Stimulated activated effector memory CD8-positive, alpha-beta T cell treated with anti-CD3 and anti-CD28 coated beads, Interleukin-12 subunit alpha, Interleukin-12 subunit beta, amount 100 ng/mL, for 72 hours (primary cell): ENCODE measurements around the gene CNIH1.
"Not testable (repeated sequence)": the region's sequence is repeated elsewhere in the genome, so short reads cannot be mapped to it uniquely, and the experiment has no call there.

Source experiments
- ATAC-seq: fragments of 150-1000 bp; cut with Tn5 transposase; 2 replicates; pipeline ENCODE4 v1.10.0; 2021
- DNase-seq, 2 donors: peaks; one replicate each; pipeline ENCODE4 v3.0.0; 2021 to 2022; ENCODE audit warnings: low spot score in 2 of 2
- H3K27ac Mint-ChIP-seq: one replicate; pipeline ENCODE4 v1.8.0; 2022; ENCODE audit warnings: mild to moderate bottlenecking, mixed read lengths
- H3K36me3 Mint-ChIP-seq: one replicate; pipeline ENCODE4 v1.8.0; 2022; ENCODE audit warnings: mild to moderate bottlenecking, mixed read lengths
- H3K4me1 Mint-ChIP-seq: one replicate; pipeline ENCODE4 v1.8.0; 2022; ENCODE audit warnings: mixed read lengths
- H3K4me3 Mint-ChIP-seq: one replicate; pipeline ENCODE4 v1.8.0; 2022; ENCODE audit warnings: mild to moderate bottlenecking, mixed read lengths
- H3K9me3 Mint-ChIP-seq: one replicate; pipeline ENCODE4 v1.8.0; 2022; ENCODE audit warnings: mixed read lengths

CNIH1 gene

DNA sequence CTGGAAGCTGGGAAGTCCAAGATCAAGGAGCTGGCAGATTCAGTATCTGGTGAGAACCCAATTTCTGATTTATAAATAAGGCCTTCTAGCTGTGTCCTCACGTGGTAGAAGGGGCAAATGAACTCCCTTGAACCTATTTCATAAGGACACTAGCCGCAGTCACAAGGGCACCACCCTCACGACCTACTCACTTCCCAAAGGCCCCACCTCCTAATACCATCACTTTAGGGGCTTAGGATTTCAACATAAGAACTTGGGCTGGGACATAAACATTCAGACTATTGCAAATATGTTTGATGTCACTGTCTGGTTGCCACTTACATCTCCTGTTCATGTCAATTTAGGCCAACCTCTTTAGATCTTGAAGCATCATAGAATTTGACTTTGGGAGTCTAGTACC is 10.8 kb upstream of the CNIH1 start:
- no peak for DNase-seq
- H3K36me3 Mint-ChIP-seq = no peaks in the 10 kb centered on the region
- ATAC-seq = no peak
- no peak overlapping the region for H3K4me3 Mint-ChIP-seq
- H3K9me3 Mint-ChIP-seq = no peaks in the 10 kb centered on the region
- H3K4me1 Mint-ChIP-seq = peaks cover 6% of the 10 kb centered on the region
- H3K27ac Mint-ChIP-seq = no peak overlapping the region

DNA sequence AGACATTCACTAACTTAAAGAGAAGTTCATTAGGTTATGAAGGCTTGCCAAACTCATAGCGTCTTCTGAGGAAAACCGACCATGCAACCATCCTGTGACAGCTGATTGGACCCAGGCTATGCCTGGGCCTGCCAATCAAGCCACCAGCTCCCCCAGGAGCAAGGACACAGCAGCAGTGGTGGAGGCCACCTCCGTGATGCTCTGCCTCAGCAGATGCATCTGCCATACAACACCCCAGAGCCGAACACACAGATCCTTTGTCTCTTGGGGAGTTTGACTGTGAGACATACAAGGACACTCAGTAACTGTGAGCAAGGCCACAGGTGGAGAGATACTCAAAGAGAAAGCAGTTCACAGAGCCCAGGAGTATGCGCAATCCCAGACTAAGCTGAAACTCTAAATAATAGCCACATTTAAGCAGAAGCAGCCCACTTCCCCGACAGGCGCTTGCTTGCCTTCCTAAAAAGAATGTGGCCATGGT is 10.0 kb upstream of the CNIH1 start:
- no peak for ATAC-seq
- Mint-ChIP-seq H3K27ac (no peak overlapping the region), H3K4me1 (peaks cover 6% of the 10 kb centered on the region), H3K9me3 (no peaks in the 10 kb centered on the region), H3K4me3 (no peak overlapping the region), H3K36me3 (no peaks in the 10 kb centered on the region)
- DNase-seq = no peak

DNA sequence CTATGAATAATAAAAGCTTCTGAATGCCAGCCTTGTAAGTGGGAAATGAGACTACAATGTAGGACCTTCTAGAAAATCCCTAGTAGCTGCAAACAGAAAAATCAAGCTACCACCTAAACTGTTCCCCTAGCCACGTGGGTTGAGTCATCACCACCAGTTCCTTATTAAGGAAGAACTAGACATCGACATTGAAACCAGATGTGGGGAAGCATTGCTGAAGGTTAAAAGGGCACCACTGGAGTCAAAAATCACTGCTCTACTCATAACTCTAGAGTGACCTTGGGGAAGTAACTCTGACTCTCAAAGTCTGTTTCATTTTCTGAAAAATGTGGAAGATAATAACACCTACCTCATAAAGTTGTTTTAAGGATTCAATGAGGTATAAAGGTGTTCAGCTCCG is 9.4 kb upstream of the CNIH1 start:
- no peak for DNase-seq

DNA sequence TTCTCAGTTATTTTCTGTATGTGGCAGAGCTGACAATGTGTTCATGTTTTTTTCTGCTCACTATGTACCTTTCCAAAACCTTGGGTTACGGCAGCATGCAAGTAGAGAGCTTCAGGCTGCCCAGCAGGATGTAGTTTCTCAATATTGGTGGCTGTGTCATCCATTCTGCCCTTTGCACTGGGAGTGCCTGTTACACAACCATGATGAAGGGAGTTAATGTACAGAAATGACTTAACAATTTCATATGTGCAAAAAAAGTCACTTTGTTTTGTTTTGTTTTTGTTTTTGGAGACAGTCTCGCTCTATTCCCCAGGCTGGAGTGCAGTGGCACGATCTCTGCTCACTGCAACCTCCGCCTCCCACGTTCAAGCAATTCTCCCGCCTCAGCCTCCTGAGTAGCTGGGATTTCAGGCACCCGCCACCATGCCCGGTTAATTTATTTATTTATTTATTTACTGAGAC is 6.1 kb upstream of the CNIH1 start:
- ATAC-seq (no peak), DNase-seq (no peak)
- Mint-ChIP-seq H3K4me3 (no peak overlapping the region), H3K36me3 (no peaks in the 10 kb centered on the region), H3K9me3 (no peaks in the 10 kb centered on the region), H3K4me1 (peaks cover 6% of the 10 kb centered on the region), H3K27ac (no peak overlapping the region)

More for the DNA sequence above, 9.4 kb upstream of the CNIH1 start:
- peaks cover 6% of the 10 kb centered on the region for H3K4me1 Mint-ChIP-seq
- H3K27ac Mint-ChIP-seq = no peak overlapping the region
- no peak overlapping the region for H3K4me3 Mint-ChIP-seq
- peak; percentile 66 for ATAC-seq
- H3K9me3 Mint-ChIP-seq = no peaks in the 10 kb centered on the region
- no peaks in the 10 kb centered on the region for H3K36me3 Mint-ChIP-seq

DNA sequence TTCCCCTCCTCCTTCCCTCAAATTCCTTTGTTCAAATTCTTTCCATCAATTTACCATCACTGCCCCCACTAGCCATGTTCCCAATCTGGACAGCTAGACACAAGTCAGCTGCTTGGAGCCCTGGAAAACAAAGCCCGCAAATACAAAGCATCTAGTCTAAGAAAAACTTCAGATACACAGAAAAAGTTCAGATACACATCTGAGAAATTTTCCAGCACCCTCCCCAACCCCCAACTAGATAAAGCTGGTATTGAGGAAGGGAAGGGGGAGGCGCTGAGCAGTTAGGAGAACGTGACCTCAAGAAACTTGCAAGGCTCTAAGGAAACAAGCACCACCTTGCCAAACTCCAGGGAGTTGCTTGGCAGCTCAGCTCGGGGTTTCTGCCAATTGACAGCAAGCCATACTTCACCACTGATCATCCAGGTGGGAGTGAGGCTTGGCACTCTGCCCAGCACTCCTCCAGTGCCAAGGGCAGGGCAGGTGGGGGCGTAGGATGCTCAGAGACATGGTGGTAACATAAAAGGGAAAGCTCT is 5.1 kb upstream of the CNIH1 start:
- Mint-ChIP-seq H3K4me3 (no peak overlapping the region), H3K27ac (no peak overlapping the region), H3K4me1 (peaks cover 15% of the 10 kb centered on the region), H3K9me3 (no peaks in the 10 kb centered on the region), H3K36me3 (peaks cover 5% of the 10 kb centered on the region)
- DNase-seq = no peak
- ATAC-seq = no peak

DNA sequence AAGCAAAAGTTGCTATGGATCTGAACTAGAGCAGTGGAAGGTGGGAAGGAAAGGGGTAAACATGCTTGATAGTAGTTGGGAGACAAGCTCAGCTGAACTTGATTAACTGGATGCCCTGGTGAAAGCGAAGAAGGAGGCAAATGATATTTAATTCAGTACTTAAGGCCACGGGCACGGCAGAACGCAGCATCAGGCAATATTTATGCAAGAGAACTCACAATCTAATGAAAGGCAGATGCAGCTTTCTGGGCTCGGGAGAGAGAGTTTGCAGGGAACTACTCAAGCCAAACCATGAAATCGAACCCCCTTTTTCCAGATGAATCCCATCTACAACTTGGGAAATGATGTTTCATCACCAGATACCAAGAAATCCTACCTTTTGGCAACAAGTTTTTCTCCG is 3.5 kb upstream of the CNIH1 start:
- Mint-ChIP-seq H3K4me3 (no peak overlapping the region), H3K27ac (no peak overlapping the region), H3K36me3 (peaks cover 10% of the 10 kb centered on the region), H3K9me3 (no peaks in the 10 kb centered on the region), H3K4me1 (peaks cover 18% of the 10 kb centered on the region)
- ATAC-seq (no peak), DNase-seq (no peak)

DNA sequence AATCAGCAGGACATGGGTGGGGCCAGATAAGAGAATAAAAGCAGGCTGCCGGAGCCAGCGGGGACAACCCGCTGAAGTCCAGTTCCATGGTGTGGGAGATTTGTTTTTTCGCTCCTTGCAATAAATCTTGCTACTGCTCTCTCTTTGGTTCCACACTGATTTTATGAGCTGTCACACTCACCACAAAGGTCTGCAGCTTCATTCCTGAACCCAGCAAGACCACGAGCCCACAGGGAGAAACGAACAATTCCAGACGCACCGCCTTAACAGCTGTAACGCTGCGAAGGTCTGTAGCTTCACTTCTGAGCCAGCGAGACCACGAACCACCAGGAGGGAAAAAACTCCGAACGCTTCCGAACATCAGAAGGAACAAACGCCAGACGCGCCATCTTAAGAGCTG is 2.8 kb upstream of the CNIH1 start:
- H3K36me3 Mint-ChIP-seq = peaks cover 17% of the 10 kb centered on the region
- no peak overlapping the region for H3K4me3 Mint-ChIP-seq
- no peak for DNase-seq
- peaks cover 25% of the 10 kb centered on the region for H3K4me1 Mint-ChIP-seq
- no peaks in the 10 kb centered on the region for H3K9me3 Mint-ChIP-seq
- no peak overlapping the region for H3K27ac Mint-ChIP-seq
- ATAC-seq = no peak

DNA sequence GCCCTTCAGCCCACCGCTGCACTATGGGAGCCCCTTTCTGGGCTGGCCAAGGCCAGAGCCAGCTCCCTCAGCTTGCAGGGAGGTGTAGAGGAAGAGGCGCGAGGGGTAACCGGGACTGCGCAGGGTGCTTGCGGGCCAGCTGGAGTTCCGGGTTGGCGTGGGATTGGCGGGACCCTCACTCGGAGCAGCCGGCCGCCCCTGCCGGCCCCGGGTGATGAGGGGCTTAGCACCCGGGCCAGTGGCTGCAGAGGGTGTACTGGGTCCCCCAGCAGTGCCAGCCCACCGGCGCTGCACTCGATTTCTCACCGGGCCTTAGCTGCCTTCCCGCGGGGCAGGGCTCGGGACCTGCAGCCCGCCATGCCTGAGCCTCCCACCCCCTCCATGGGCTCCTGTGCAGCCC is 1.8 kb upstream of the CNIH1 start:
- not testable (repeated sequence) for ATAC-seq
- H3K36me3 Mint-ChIP-seq = peaks cover 21% of the 10 kb centered on the region

DNA sequence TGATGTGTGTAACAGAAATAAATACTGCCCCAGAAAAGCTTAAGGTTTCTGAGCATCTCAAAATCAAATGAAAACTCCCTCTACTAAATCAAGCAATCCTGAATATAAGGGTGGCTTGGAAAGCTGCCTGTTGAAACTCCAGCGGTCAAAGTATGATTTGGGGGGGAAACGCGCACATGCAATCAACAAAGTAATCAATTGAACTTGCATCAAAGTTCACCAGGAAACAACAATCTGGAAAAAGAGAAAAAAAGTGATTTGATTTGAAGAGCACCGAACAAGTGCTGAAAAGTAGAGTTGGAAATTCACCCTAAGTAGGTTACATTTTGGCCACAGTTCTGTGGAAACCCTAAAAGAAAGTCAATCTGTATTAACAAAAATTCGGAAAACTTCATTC is 700 bp downstream of the CNIH1 start:
- DNase-seq (no peak), ATAC-seq (no peak)
- Mint-ChIP-seq H3K27ac (peak overlapping the region; percentile 87), H3K4me1 (peaks cover 48% of the 10 kb centered on the region), H3K9me3 (no peaks in the 10 kb centered on the region), H3K36me3 (peaks cover 35% of the 10 kb centered on the region), H3K4me3 (peak overlapping the region; percentile 73)

More for the DNA sequence above, 1.8 kb upstream of the CNIH1 start:
- not testable (repeated sequence) for H3K4me3 Mint-ChIP-seq, DNase-seq, H3K27ac Mint-ChIP-seq, H3K9me3 Mint-ChIP-seq
- peaks cover 29% of the 10 kb centered on the region for H3K4me1 Mint-ChIP-seq

DNA sequence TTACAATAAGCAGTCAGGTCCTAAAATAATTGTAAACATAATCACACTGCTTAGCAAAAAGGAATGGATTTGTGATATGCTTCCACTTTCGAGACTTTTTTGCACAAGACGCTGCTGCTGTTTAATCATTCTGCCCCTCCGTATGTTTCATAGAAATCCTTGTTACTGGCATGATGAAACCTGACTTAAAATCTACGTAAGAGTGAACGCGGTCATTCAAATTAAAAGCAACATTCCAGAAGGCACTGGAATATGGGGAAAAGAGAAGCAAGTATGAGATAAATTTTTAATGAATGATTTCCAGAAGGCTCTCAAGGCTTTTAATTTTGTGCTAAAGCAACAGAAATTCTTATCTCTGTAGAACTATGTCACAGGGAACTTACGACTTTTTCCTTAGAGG is 1.1 kb downstream of the CNIH1 start:
- no peak for DNase-seq
- ATAC-seq = no peak
- H3K4me1 Mint-ChIP-seq = peaks cover 52% of the 10 kb centered on the region
- peak overlapping the region; percentile 73 for H3K4me3 Mint-ChIP-seq
- no peaks in the 10 kb centered on the region for H3K9me3 Mint-ChIP-seq
- peaks cover 39% of the 10 kb centered on the region for H3K36me3 Mint-ChIP-seq
- peak overlapping the region; percentile 87 for H3K27ac Mint-ChIP-seq

DNA sequence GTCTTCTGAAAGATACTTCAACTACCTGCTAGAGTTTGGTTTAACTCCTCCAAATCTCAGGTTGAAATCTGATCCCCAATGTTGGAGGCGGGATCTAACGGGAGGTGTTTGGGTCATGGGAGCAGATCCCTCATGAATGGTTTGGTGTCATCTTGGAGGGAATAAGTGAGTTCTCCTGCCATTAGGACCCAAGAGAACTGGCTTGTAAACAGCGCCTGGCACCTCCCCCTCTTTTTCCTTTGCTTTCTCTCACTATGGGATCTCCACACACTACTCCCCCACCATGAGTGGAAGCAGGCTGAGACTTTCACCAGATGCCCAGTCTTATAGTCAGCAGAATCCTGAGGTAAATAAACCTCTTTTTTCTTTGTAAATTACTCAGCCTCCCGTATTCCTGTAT is 2.5 kb downstream of the CNIH1 start:
- Mint-ChIP-seq H3K9me3 (no peaks in the 10 kb centered on the region), H3K36me3 (peaks cover 53% of the 10 kb centered on the region), H3K4me1 (peaks cover 66% of the 10 kb centered on the region), H3K27ac (no peak overlapping the region), H3K4me3 (no peak overlapping the region)
- no peak for DNase-seq
- no peak for ATAC-seq

DNA sequence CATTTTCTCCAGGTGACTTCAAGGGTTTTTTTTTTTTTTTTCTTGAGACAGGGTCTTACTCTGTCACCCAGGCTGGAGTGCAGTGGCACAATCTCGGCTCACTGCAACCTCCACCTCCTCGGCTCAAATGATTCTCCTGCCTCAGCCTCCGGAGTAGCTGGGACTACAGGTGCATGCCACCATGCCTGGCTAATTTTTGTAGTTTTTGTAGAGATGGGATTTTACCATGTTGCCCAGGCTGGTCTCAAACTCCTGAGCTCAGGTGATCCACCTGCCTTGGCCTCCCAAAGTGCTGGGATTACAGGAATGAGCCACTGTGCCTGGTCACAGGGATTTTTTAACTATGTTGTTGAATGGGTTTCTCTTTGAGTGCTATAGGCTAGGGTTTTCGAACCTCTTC is 3.2 kb downstream of the CNIH1 start:
- H3K9me3 Mint-ChIP-seq, DNase-seq, H3K4me3 Mint-ChIP-seq, ATAC-seq, H3K27ac Mint-ChIP-seq: not testable (repeated sequence)
- Mint-ChIP-seq H3K36me3 (peaks cover 60% of the 10 kb centered on the region), H3K4me1 (peaks cover 69% of the 10 kb centered on the region)

DNA sequence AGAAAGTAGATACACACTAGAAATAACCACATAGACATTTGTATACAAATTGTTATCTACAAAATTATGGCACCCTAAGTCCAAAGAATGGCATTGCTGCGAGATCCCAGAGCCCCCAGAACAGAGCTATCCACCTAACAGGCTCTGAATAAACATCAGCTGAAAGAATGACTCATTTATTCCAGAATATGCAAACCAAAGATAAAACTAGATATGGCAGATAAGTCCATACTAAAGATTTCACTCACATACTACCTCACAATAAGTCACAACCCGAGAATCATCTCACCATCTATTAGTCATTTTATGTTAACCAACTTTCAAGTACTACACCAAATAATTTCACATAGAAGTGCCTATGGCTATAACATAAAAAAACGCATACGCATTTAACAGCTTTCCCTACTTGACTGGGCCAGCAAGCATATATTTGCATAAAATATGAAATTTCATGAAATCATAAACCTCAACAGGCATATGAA is 5.6 kb downstream of the CNIH1 start:
- Mint-ChIP-seq H3K4me1 (peaks cover 60% of the 10 kb centered on the region), H3K4me3 (peak overlapping the region; percentile 63), H3K36me3 (peaks cover 78% of the 10 kb centered on the region), H3K9me3 (no peaks in the 10 kb centered on the region), H3K27ac (peak overlapping the region; percentile 79)
- ATAC-seq = peak; percentile 99
- no peak for DNase-seq

DNA sequence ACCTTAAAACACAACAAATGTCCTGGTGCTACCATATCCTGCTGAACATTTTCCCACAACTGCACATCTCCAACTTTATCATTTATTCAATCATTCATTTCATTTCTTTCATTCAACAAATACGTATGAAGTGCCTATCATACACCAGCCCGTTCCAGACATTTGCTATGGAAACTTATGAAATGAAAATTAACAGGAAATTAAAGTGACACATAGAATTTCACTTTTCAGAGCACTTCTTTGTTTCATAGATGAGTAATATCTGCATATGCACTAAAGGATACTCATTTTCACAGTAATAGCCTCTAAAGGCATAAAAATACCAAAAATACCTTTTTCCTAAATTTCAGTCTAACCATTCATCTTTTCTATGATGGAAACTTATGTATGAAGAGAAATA is 12.6 kb downstream of the CNIH1 start:
- Mint-ChIP-seq H3K4me1 (peaks cover 8% of the 10 kb centered on the region), H3K36me3 (peaks cover 84% of the 10 kb centered on the region), H3K4me3 (no peak overlapping the region), H3K9me3 (no peaks in the 10 kb centered on the region), H3K27ac (peak overlapping the region; percentile 73)
- ATAC-seq (peak; percentile 42), DNase-seq (no peak)

DNA sequence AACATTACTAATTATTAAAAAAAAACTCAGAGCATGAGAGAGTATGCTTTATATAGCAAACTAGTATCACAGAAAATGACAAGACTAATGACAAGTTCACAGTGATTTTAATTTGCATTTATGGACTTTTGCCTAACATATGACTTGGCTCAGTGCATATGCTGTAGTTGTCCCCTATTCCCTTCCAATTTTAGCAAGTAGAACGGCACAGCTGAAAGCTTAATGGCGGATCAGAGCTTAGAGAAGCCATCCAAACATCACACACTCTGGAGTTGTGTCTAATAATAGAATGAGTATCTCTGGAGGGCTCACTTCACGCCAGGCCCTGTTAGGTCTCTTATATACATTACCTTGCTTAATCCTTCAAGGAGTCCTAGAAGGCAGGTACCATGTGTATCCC is 13.3 kb downstream of the CNIH1 start:
- no peaks in the 10 kb centered on the region for H3K9me3 Mint-ChIP-seq
- ATAC-seq = no peak
- no peak for DNase-seq
- peaks cover 7% of the 10 kb centered on the region for H3K4me1 Mint-ChIP-seq
- no peak overlapping the region for H3K4me3 Mint-ChIP-seq
- H3K27ac Mint-ChIP-seq = peak overlapping the region; percentile 73
- peaks cover 77% of the 10 kb centered on the region for H3K36me3 Mint-ChIP-seq

DNA sequence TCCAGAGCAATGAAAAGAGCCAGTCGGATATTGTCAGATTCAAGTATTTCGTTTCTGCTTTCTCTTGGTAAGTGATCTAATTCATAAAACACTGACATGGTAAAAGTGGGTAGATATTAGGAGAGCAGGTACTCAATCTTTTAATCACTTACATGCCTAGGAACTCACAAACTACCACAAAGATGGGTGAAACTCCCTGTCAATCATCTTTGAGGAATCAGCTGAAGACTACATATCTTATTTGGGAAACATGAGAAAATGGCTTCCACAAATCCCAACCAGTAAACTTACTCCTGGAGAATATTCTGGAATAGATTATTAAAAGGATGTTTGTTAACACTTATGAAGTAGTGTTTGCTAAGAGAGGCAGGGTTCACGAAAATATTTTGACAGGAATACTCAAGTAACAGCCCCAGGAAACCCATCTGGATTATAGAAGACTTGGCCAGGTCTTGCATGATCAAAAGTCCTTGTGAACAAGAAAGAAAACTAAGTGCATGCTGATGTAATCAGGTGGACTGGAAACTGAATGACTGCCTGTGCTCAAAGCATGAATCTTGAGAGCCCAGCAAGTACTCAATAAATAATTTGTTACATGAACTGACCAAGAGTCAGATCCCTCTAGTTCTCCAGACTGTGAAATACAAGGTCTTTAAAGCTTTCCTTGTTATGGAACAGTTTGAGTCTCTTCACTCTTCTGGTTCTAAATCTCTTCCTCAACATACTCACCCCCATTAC is 15.5 kb downstream of the CNIH1 start:
- no peak for ATAC-seq
- no peak for DNase-seq
- no peak overlapping the region for H3K4me3 Mint-ChIP-seq
- H3K36me3 Mint-ChIP-seq = peaks cover 63% of the 10 kb centered on the region
- peak overlapping the region; percentile 38 for H3K27ac Mint-ChIP-seq
- H3K9me3 Mint-ChIP-seq = no peaks in the 10 kb centered on the region
- H3K4me1 Mint-ChIP-seq = peaks cover 7% of the 10 kb centered on the region
